B cell (primary cell): ENCODE data around the gene NDUFS7. TPM values are rescaled to one million over a fixed set of nuclear protein-coding genes. Genes with fewer than 3 reads are reported as not detected.

Experiments used
- ATAC-seq: fragments of 200-7000 bp; cut with Tn5 transposase; one replicate; pipeline ENCODE4 v1.10.0; 2021; ENCODE audit warnings: low read depth, mild to moderate bottlenecking, moderate number of reproducible peaks, moderate library complexity
- CTCF ChIA-PET: fragments of 350-600 bp; sonication (Branson Sonifier 250); formaldehyde crosslinking; loops from one replicate; lab custom pipeline; 2021; ENCODE audit warnings: antibody characterized with exemption, inconsistent platforms; lab: Charles Lee
- POLR2A ChIA-PET: fragments of 350-600 bp; sonication (Branson Sonifier 250); formaldehyde crosslinking; loops from one replicate; lab custom pipeline; 2021; ENCODE audit warnings: antibody characterized with exemption; lab: Charles Lee
- DNase-seq: peaks from one replicate; pipeline ENCODE4 v3.0.0; 2013
- H2AFZ ChIP-seq: 2 replicates; pipeline ENCODE4 v1.6.1; 2012; ENCODE audit warnings: mild to moderate bottlenecking, low read depth, low read length; ENCODE audit not compliant: insufficient read depth, poor library complexity, severe bottlenecking
- H3K27ac ChIP-seq, 2 donors: 1 replicate in 1 of 2; 2 replicates in 1 of 2; pipeline ENCODE4 v1.5.1; 2012 to 2013; ENCODE audit warnings: low read length in 2 of 2, mild to moderate bottlenecking in 2 of 2, moderate library complexity in 1 of 2
- H3K27me3 ChIP-seq, 4 experiments: fragments of 200-600 bp in 1 of 4; sonication (generic) in 1 of 4; replicated peaks in 1 of 4; 1 replicate in 2 of 4; 2 replicates in 2 of 4; pipeline versions ENCODE4 v1.6.1 to v1.7.0; 2013 to 2016; ENCODE audit warnings: low read length in 3 of 4, mild to moderate bottlenecking in 2 of 4, mixed read lengths in 1 of 4, moderate library complexity in 1 of 4; ENCODE audit not compliant: insufficient read depth in 4 of 4, control insufficient read depth in 3 of 4; ENCODE audit errors: control extremely low read depth in 1 of 4
- H3K36me3 ChIP-seq, 2 experiments: replicated peaks in 1 of 2; 1 replicate in 1 of 2; 2 replicates in 1 of 2; pipeline versions ENCODE4 v1.6.1 to v1.7.1; 2013; ENCODE audit warnings: low read length in 1 of 2; ENCODE audit not compliant: insufficient read depth in 2 of 2, control insufficient read depth in 1 of 2; ENCODE audit errors: control extremely low read depth in 1 of 2, extremely low read depth in 1 of 2
- H3K4me1 ChIP-seq, 2 donors: fragments of 200-600 bp in 1 of 2; sonication (generic) in 1 of 2; 1 replicate in 1 of 2; 2 replicates in 1 of 2; pipeline versions ENCODE4 v1.5.1 to v1.6.1; 2013 to 2017; ENCODE audit warnings: low read length in 2 of 2; ENCODE audit not compliant: control insufficient read depth in 2 of 2, insufficient read depth in 2 of 2
- H3K4me2 ChIP-seq: replicated peaks from 2 replicates; pipeline ENCODE3; 2012; ENCODE audit warnings: mild to moderate bottlenecking, low read depth, low read length; ENCODE audit not compliant: poor library complexity, severe bottlenecking
- H3K4me3 ChIP-seq, 5 experiments: fragments of 200-600 bp in 1 of 5; sonication (generic) in 1 of 5; 1 replicate in 3 of 5; 2 replicates in 2 of 5; pipeline versions ENCODE4 v1.5.1 to v1.7.0; 2011 to 2016; ENCODE audit warnings: low read length in 4 of 5, mild to moderate bottlenecking in 4 of 5, low read depth in 2 of 5, control low read depth in 1 of 5, moderate library complexity in 1 of 5; ENCODE audit not compliant: insufficient read depth in 1 of 5; ENCODE audit errors: control extremely low read depth in 1 of 5, extremely low read depth in 1 of 5
- H3K79me2 ChIP-seq: fragments of 200-600 bp; sonication (generic); one replicate; pipeline ENCODE4 v1.6.0; 2016; ENCODE audit warnings: low read length; ENCODE audit not compliant: control insufficient read depth, insufficient read depth
- H3K9ac ChIP-seq: fragments of 200-600 bp; sonication (generic); 2 replicates; pipeline ENCODE4 v1.6.1; 2017; ENCODE audit warnings: mild to moderate bottlenecking, low read length, moderate library complexity
- H3K9me3 ChIP-seq, 3 donors: one replicate each; pipeline versions ENCODE4 v1.6.1 to v1.7.1; 2013; ENCODE audit warnings: low read length in 2 of 3; ENCODE audit not compliant: control insufficient read depth in 2 of 3, insufficient read depth in 1 of 3; ENCODE audit errors: control extremely low read depth in 1 of 3
- H4K20me1 ChIP-seq: 2 replicates; pipeline ENCODE4 v1.6.0; 2012; ENCODE audit warnings: mild to moderate bottlenecking, low read length; ENCODE audit not compliant: insufficient read depth, control insufficient read depth, poor library complexity, severe bottlenecking
- H3K27ac Mint-ChIP-seq: one replicate; pipeline ENCODE4 v1.8.0; 2021; ENCODE audit warnings: mixed read lengths
- H3K27me3 Mint-ChIP-seq: one replicate; pipeline ENCODE4 v1.8.0; 2021; ENCODE audit warnings: mixed read lengths
- H3K4me1 Mint-ChIP-seq: one replicate; pipeline ENCODE4 v1.8.0; 2021; ENCODE audit warnings: mixed read lengths
- H3K4me3 Mint-ChIP-seq: one replicate; pipeline ENCODE4 v1.8.0; 2021; ENCODE audit warnings: mixed read lengths
- H3K9me3 Mint-ChIP-seq: one replicate; pipeline ENCODE4 v1.8.0; 2022; ENCODE audit warnings: mixed read lengths; ENCODE audit not compliant: insufficient read depth
- EZH2 ChIP-seq: IDR thresholded peaks from 2 replicates; pipeline ENCODE4 v1.6.1; 2012; ENCODE audit warnings: borderline replicate concordance, low read depth, mild to moderate bottlenecking, moderate library complexity, low read length; ENCODE audit not compliant: insufficient read depth, poor library complexity, severe bottlenecking
- WGBS: methylation state at CpG from one replicate; pipeline ENCODE4 v1.1.5; 2013; ENCODE audit warnings: missing lambda C conversion rate; ENCODE audit not compliant: insufficient coverage; 5-methylcytosine and 5-hydroxymethylcytosine counted together
- intact Hi-C: fragments of 100-400 bp; cut with micrococcal nuclease; formaldehyde crosslinking; loops from one replicate; pipeline ENCODE4 v1.10.0; 2022
- polyA plus RNA-seq: library from polyadenylated mRNA; depleted of rRNA; stranded (reverse); fragments of >200 nt; gene quantifications from 2 replicates; pipeline ENCODE4 v1.2.3, GENCODE V29; 2012
- total RNA-seq, 2 donors: library from RNA; stranded (reverse); fragments of 120-200 nt in 1 of 2; gene quantifications; 1 replicate in 1 of 2; 2 replicates in 1 of 2; pipeline versions ENCODE4 v1.2.3 to v1.2.4, GENCODE V29; 2013 to 2022
- TF ChIP-seq, protein P1 (sequence below): fragments of 200-600 bp; IDR thresholded peaks from one replicate; pipeline ENCODE4 v1.8.0; 2022; ENCODE audit warnings: antibody characterized with exemption, mild to moderate bottlenecking

Gene NDUFS7
- total and polyA plus RNA-seq, 2 donors (not counting 1 experiment from before 2014, with no cell fraction given): 58.8 to 141 TPM

- H3K27me3 ChIP-seq: no peaks in the 10 kb centered on the region
- no peak overlapping the region for H2AFZ ChIP-seq
- CTCF ChIA-PET: interaction anchor here (1.0 to 1.5 kb wide), 3 partner anchors 9 to 54 kb away, joined by 3 read pairs; no protein-coding TSS in a partner anchor
- WGBS: 98% methylated on average over 11 of the region's 18 CpGs
- no peak for DNase-seq
- POLR2A ChIA-PET: no interaction called here
- H3K9me3 ChIP-seq: no peaks in the 10 kb centered on the region
- H3K27ac ChIP-seq: no peak overlapping the region
- Mint-ChIP-seq H3K4me1 (peaks cover 3% of the 10 kb centered on the region), H3K4me3 (no peak overlapping the region), H3K27ac (no peak overlapping the region), H3K27me3 (no peaks in the 10 kb centered on the region), H3K9me3 (no peaks in the 10 kb centered on the region)
- no peaks in the 10 kb centered on the region for H3K79me2 ChIP-seq
- intact Hi-C loops: no loop called here
- no peaks in the 10 kb centered on the region for H4K20me1 ChIP-seq
- H3K4me2 ChIP-seq: no peak overlapping the region
- no peak for TF ChIP-seq EZH2
- TF ChIP-seq, protein P1, sequence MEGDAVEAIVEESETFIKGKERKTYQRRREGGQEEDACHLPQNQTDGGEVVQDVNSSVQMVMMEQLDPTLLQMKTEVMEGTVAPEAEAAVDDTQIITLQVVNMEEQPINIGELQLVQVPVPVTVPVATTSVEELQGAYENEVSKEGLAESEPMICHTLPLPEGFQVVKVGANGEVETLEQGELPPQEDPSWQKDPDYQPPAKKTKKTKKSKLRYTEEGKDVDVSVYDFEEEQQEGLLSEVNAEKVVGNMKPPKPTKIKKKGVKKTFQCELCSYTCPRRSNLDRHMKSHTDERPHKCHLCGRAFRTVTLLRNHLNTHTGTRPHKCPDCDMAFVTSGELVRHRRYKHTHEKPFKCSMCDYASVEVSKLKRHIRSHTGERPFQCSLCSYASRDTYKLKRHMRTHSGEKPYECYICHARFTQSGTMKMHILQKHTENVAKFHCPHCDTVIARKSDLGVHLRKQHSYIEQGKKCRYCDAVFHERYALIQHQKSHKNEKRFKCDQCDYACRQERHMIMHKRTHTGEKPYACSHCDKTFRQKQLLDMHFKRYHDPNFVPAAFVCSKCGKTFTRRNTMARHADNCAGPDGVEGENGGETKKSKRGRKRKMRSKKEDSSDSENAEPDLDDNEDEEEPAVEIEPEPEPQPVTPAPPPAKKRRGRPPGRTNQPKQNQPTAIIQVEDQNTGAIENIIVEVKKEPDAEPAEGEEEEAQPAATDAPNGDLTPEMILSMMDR: no peak
- peaks cover 2% of the 10 kb centered on the region in 2 donors for H3K4me1 ChIP-seq
- no peak overlapping the region for H3K9ac ChIP-seq
- H3K36me3 ChIP-seq: peaks cover 0 to 31% of the 10 kb centered on the region in 2 experiments
- ATAC-seq: no peak
- H3K4me3 ChIP-seq: no peak overlapping the region
Observed at GRCh38 chr19:1369214-1369805, 14.4 kb upstream of the NDUFS7 start.
